K562 (cell line): ENCODE data around the gene CFAP221. TPM values are rescaled to one million over a fixed set of nuclear protein-coding genes. Genes with fewer than 3 reads are reported as not detected.

Source experiments
- ATAC-seq: fragments of 200-7000 bp; cut with Tn5 transposase; 3 replicates; pipeline ENCODE4 v1.9.1; 2020; ENCODE audit warnings: moderate library complexity
- BruUV-seq: library from RNA; stranded (reverse); fragments of 400-500 nt; replicated peaks from 2 replicates; lab custom pipeline; 2021; lab: Mats Ljungman, UMichigan
- CTCF ChIA-PET: fragments of 300-600 bp; formaldehyde crosslinking; extraction: SDS; loops from one replicate; lab custom pipeline; 2021; ENCODE audit warnings: low intra/inter-chr PET ratio; lab: Yijun Ruan, JAX
- POLR2A ChIA-PET: fragments of 300-600, 350-650 bp; sonication (Branson Sonifier 250); formaldehyde crosslinking; extraction: SDS; loops from one replicate; lab custom pipeline; 2021; ENCODE audit warnings: antibody characterized with exemption, inconsistent platforms; lab: Yijun Ruan, JAX
- DNase-seq, 4 experiments: peaks; one replicate each; pipeline versions ENCODE4 v3.0.0 to v3.0.0-alpha.2; 2011 to 2018; ENCODE audit warnings: low spot score in 3 of 4, mixed read lengths in 3 of 4; ENCODE audit errors: extremely low read depth in 1 of 4
- FAIRE-seq: peaks from 2 replicates; lab custom pipeline; 2011; peaks lifted over from hg19 to GRCh38; lab: Jason Lieb, UNC
- H2AFZ ChIP-seq: 2 replicates; pipeline ENCODE4 v1.6.0; 2011; ENCODE audit warnings: low read depth, low read length, control low read depth, inconsistent platforms
- H3K27ac ChIP-seq: fragments of 200-600 bp; 3 replicates; pipeline ENCODE4 v1.8.0; 2011; ENCODE audit warnings: low read depth, mild to moderate bottlenecking, control low read depth, inconsistent platforms, low read length, moderate library complexity, mixed read lengths; ENCODE audit errors: extremely low read depth
- H3K27me3 ChIP-seq, 2 experiments: fragments of 300-600 bp in 1 of 2; 2 replicates in 1 of 2; 3 replicates in 1 of 2; pipeline versions ENCODE4 v1.6.0 to v1.8.0; 2011; ENCODE audit warnings: inconsistent platforms in 2 of 2, low read length in 2 of 2, mild to moderate bottlenecking in 1 of 2, mixed read lengths in 1 of 2, moderate library complexity in 1 of 2; ENCODE audit not compliant: control insufficient read depth in 2 of 2, insufficient read depth in 2 of 2
- H3K36me3 ChIP-seq: fragments of 300-600 bp; 3 replicates; pipeline ENCODE4 v1.8.0; 2011; ENCODE audit warnings: mild to moderate bottlenecking, low read length, inconsistent platforms; ENCODE audit not compliant: control insufficient read depth, insufficient read depth
- H3K4me1 ChIP-seq, 2 experiments: fragments of 200-600 bp in 1 of 2; replicated peaks in 1 of 2; 2 replicates in 1 of 2; 3 replicates in 1 of 2; pipeline versions ENCODE4 v1.5.1 to v1.8.0; 2011; ENCODE audit warnings: inconsistent platforms in 2 of 2, low read length in 2 of 2, mild to moderate bottlenecking in 1 of 2, mixed read lengths in 1 of 2, moderate library complexity in 1 of 2; ENCODE audit not compliant: control insufficient read depth in 2 of 2, insufficient read depth in 2 of 2
- H3K4me2 ChIP-seq: 2 replicates; pipeline ENCODE4 v1.6.1; 2011; ENCODE audit warnings: low read length, control low read depth, inconsistent platforms, mixed read lengths; ENCODE audit not compliant: insufficient read depth
- H3K4me3 ChIP-seq: fragments of 200-600 bp; sonication (generic), shearing (Covaris generic); 2 replicates; pipeline ENCODE4 v1.5.1; 2016; ENCODE audit warnings: control low read depth, inconsistent platforms
- H3K79me2 ChIP-seq: fragments of 200-600 bp; 3 replicates; pipeline ENCODE4 v1.8.0; 2011; ENCODE audit warnings: low read length, inconsistent platforms; ENCODE audit not compliant: control insufficient read depth, insufficient read depth
- H3K9ac ChIP-seq, 2 experiments: 2 replicates each; pipeline versions ENCODE4 v1.6.0 to v1.6.1; 2011; ENCODE audit warnings: low read depth in 2 of 2, low read length in 2 of 2, control low read depth in 1 of 2, inconsistent platforms in 1 of 2, mild to moderate bottlenecking in 1 of 2, mixed read lengths in 1 of 2; ENCODE audit not compliant: insufficient read depth in 1 of 2
- H3K9me1 ChIP-seq: one replicate; pipeline ENCODE4 v1.6.0; 2011; ENCODE audit warnings: inconsistent platforms, mild to moderate bottlenecking, low read length, moderate library complexity; ENCODE audit not compliant: control insufficient read depth, insufficient read depth
- H3K9me3 ChIP-seq: replicated peaks from 2 replicates; pipeline ENCODE4 v1.5.1; 2011; ENCODE audit warnings: low read depth, low read length, inconsistent platforms; ENCODE audit not compliant: control insufficient read depth, insufficient read depth
- H4K20me1 ChIP-seq: replicated peaks from 2 replicates; pipeline ENCODE4 v1.6.1; 2011; ENCODE audit warnings: low read length, inconsistent platforms, mixed read lengths; ENCODE audit not compliant: control insufficient read depth, insufficient read depth
- CEBPZ ChIP-seq: fragments of 150-350 bp; IDR thresholded peaks from 2 replicates; pipeline ENCODE4 v1.6.1; 2014; ENCODE audit warnings: low read depth, mild to moderate bottlenecking, low read length, borderline replicate concordance
- COPS2 ChIP-seq: fragments of 450-650 bp; conservative IDR thresholded peaks from 2 replicates; pipeline ENCODE4 v1.6.1; 2016; ENCODE audit warnings: mild to moderate bottlenecking, moderate library complexity
- HDAC6 ChIP-seq: IDR thresholded peaks from 2 replicates; pipeline ENCODE4 v1.6.1; 2012; ENCODE audit warnings: low read depth, mild to moderate bottlenecking, control low read depth, inconsistent platforms, low read length, moderate library complexity
- HNRNPUL1 ChIP-seq: fragments of 200-400 bp; formaldehyde crosslinking; IDR thresholded peaks from 2 replicates; pipeline ENCODE4 v1.6.1; 2017; ENCODE audit warnings: low read length
- MCM3 ChIP-seq: fragments of 450-650 bp; IDR thresholded peaks from 2 replicates; pipeline ENCODE4 v1.6.1; 2016
- NCOA1 ChIP-seq: fragments of 450-650 bp; IDR thresholded peaks from 2 replicates; pipeline ENCODE4 v1.6.1; 2016; ENCODE audit warnings: low read depth
- RAD51 ChIP-seq: fragments of 450-650 bp; IDR thresholded peaks from 2 replicates; pipeline ENCODE4 v1.7.1; 2016; ENCODE audit warnings: low read depth, mild to moderate bottlenecking, borderline replicate concordance
- SMAD4 ChIP-seq: fragments of 250-450 bp; sonication (Bioruptor Pico); conservative IDR thresholded peaks from 2 replicates; pipeline ENCODE4 v1.8.0; 2021; ENCODE audit warnings: inconsistent platforms, mild to moderate bottlenecking, moderate library complexity
- TOE1 ChIP-seq, 2 experiments: fragments of 450-650 bp in 1 of 2; sonication (generic) in 1 of 2; formaldehyde crosslinking in 1 of 2; IDR thresholded peaks; 2 replicates each; pipeline versions ENCODE4 v1.7.1 to v1.8.0; 2016 to 2022; ENCODE audit warnings: borderline replicate concordance in 2 of 2, mild to moderate bottlenecking in 2 of 2, antibody characterized with exemption in 1 of 2, inconsistent platforms in 1 of 2, low read depth in 1 of 2, missing genetic modification reagents in 1 of 2, moderate library complexity in 1 of 2
- USF2 ChIP-seq: sonication (generic); formaldehyde crosslinking; IDR thresholded peaks from 2 replicates; pipeline ENCODE4 v1.5.0; 2020; ENCODE audit warnings: missing genetic modification reagents
- ZNF212 ChIP-seq: fragments of 450-650 bp; formaldehyde crosslinking; IDR thresholded peaks from 2 replicates; pipeline ENCODE4 v1.4.0; 2020; ENCODE audit warnings: mild to moderate bottlenecking
- ZNF274 ChIP-seq: IDR thresholded peaks from 2 replicates; pipeline ENCODE4 v1.6.1; 2011; ENCODE audit warnings: low read depth, mild to moderate bottlenecking, low read length, moderate library complexity, borderline replicate concordance
- WGBS: fragments of 100-300 bp; shearing (Covaris generic); methylation state at CpG from one replicate; pipeline ENCODE4 v1.1.6; 2016; ENCODE audit warnings: low coverage, mixed read lengths; ENCODE audit not compliant: insufficient coverage; ENCODE audit errors: missing lambda C conversion rate; 5-methylcytosine and 5-hydroxymethylcytosine counted together
- in situ Hi-C: fragments of 300-500 bp; cut with MboI; formaldehyde crosslinking; loops from 4 replicates; pipeline ENCODE4 v1.15.0; 2018; ENCODE audit warnings: inconsistent platforms, mixed read lengths
- intact Hi-C: fragments of 100-400 bp; cut with micrococcal nuclease; formaldehyde crosslinking; loops from 2 replicates; pipeline ENCODE4 v1.14.2; 2022
- polyA plus RNA-seq, 8 experiments: library from polyadenylated mRNA; depleted of rRNA in 4 of 8; stranded (reverse) in 5 of 8; unstranded in 3 of 8; fragments of >200 nt; fragmentation: Nextera tagmentation in 2 of 8; fragmentation: Illumina TruSeq in 1 of 8; extraction: Ambion mirVana in 2 of 8; extraction: Trizol in 1 of 8; gene quantifications; 2 replicates each; pipeline versions ENCODE4 v1.2.1 to v1.2.3, GENCODE V29; 2011 to 2014; ENCODE audit warnings: inconsistent platforms in 1 of 8, missing spikeins in 1 of 8
- total RNA-seq, 7 experiments: library from RNA; depleted of rRNA in 6 of 7; stranded (reverse); fragments of >200 nt in 6 of 7; fragmentation: Illumina TruSeq in 2 of 7; extraction: Trizol in 2 of 7; gene quantifications; 2 replicates each; pipeline versions ENCODE4 v1.2.1 to v1.2.3, GENCODE V29; 2011 to 2021; ENCODE audit warnings: low replicate concordance in 1 of 7

Gene CFAP221
- total and polyA plus RNA-seq, 9 of the 15 experiments (the other 6 are each of a cell fraction or from before 2014, with no cell fraction given), result 0.09 to 1.4 (median 0.65) TPM

DNA sequence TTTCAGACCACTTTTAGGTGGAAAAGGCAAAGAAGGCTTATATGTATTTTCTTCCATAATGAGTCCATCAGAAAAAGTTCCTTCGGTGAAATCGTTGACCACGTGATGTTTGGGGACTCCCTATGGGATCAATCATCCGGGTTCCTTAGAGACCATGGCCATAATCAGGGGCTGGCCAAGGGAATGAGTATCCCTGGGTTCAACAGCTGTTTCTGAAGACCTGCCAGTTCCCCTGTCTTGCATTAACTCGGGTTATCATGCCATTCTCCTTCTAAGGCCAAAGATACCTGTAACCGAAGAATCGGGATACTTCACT lies 116.1 kb downstream of the CFAP221 start:
- CTCF ChIA-PET, result interaction anchor here (0.8 to 3.3 kb wide), 5 partner anchors 14 to 778 kb away, joined by 3 to 22 read pairs (median 4); no protein-coding TSS in a partner anchor
- no peaks in the 10 kb centered on the region for H4K20me1 ChIP-seq
- 21% methylated on average over 7 of the region's 7 CpGs for WGBS
- TF ChIP-seq HNRNPUL1 (no peak), SMAD4 (CRISPR knock-in tag) (no peak), USF2 (CRISPR knock-in tag) (0 out of 2 replicates have a peak, but pooled peaks have one; percentile 32), MCM3 (no peak), RAD51 (peak; percentile 52; the same call in 1 of the 2 replicates)
- BruUV-seq, result no TSS peak
- H3K4me2 ChIP-seq, result no peak overlapping the region
- H3K36me3 ChIP-seq, result no peaks in the 10 kb centered on the region
- intact Hi-C loops, result loop anchor here (1.0 to 2.0 kb wide), 4 partner anchors 20 to 442 kb away; no protein-coding TSS in a partner anchor
- FAIRE-seq (no peak), ATAC-seq (no peak), DNase-seq (no peak)
- no peaks in the 10 kb centered on the region for H3K9me1 ChIP-seq
- no peaks in the 10 kb centered on the region for H3K9me3 ChIP-seq
- H3K79me2 ChIP-seq, result no peaks in the 10 kb centered on the region
- H2AFZ ChIP-seq, result no peak overlapping the region
- POLR2A ChIA-PET, result no interaction called here
- H3K27ac ChIP-seq, result no peak overlapping the region
- no peak overlapping the region for H3K9ac ChIP-seq
- no peaks in the 10 kb centered on the region for H3K4me1 ChIP-seq
- in situ Hi-C loops, result loop anchor here (5.0 to 10.0 kb wide), 2 partner anchors 143 to 256 kb away; no protein-coding TSS in a partner anchor
- peaks cover 10 to 30% of the 10 kb centered on the region in 2 experiments; a peak in 3 of 5 replicates for H3K27me3 ChIP-seq
- H3K4me3 ChIP-seq, result no peak overlapping the region

DNA sequence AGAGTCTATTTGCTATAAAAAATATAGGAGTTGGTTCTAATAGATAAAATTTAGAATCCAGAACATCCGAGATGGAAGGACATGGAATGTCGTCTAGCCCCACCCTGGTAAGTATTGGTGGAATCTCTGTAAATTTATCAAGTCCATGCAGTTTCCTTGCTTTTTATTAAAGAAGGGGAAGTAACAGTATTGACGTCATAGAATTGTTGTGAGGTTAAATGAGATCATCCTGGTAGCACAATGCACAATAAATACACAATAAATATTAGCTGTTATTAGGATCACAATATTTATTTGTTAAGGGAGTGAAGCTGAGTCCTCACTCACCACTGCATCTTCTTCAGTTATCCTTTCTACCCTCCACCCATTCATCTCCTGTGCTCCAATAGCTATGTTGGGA lies 118.0 kb downstream of the CFAP221 start:
- Histone ChIP-seq H3K4me3 (no peak overlapping the region), H3K9me3 (no peaks in the 10 kb centered on the region), H3K27ac (no peak overlapping the region), H2AFZ (no peak overlapping the region), H4K20me1 (no peaks in the 10 kb centered on the region), H3K4me1 (no peaks in the 10 kb centered on the region), H3K27me3 (peaks cover 0 to 20% of the 10 kb centered on the region in 2 experiments; a peak in 2 of 5 replicates), H3K4me2 (no peak overlapping the region), H3K9ac (no peak overlapping the region), H3K9me1 (no peaks in the 10 kb centered on the region), H3K36me3 (no peaks in the 10 kb centered on the region), H3K79me2 (no peaks in the 10 kb centered on the region)
- intact Hi-C loops (no loop called here), in situ Hi-C loops (loop anchor here (5.0 to 10.0 kb wide), 2 partner anchors 145 to 257 kb away; no protein-coding TSS in a partner anchor)
- DNase-seq (no peak), ATAC-seq (no peak), FAIRE-seq (no peak)
- ChIA-PET CTCF (no interaction called here), POLR2A (no interaction called here)
- no TSS peak for BruUV-seq
- WGBS, result 0% methylated on average over 3 of the region's 3 CpGs
- no peak for TF ChIP-seq COPS2
- TF ChIP-seq TOE1 (IDR thresholded peaks at IDR 0.05; ENCODE audit: borderline replicate concordance), result no peak
- no peak for TF ChIP-seq TOE1 (CRISPR knock-in tag; IDR thresholded peaks at IDR 0.05; ENCODE audit: borderline replicate concordance, low read depth)
- no peak for TF ChIP-seq HDAC6
- no peak for TF ChIP-seq CEBPZ
- TF ChIP-seq NCOA1, result no peak
- no peak for TF ChIP-seq ZNF274
- TF ChIP-seq ZNF212 (CRISPR knock-in tag), result no peak
